IMR-90 (cell line): ENCODE data around the gene FBXW8. TPM values are rescaled to one million over a fixed set of nuclear protein-coding genes. Genes with fewer than 3 reads are reported as not detected.

ENCODE experiments used
- ATAC-seq: fragments of 200-7000 bp; cut with Tn5 transposase; 2 replicates; pipeline ENCODE4 v1.9.1; 2020; ENCODE audit warnings: low read depth, mild to moderate bottlenecking, moderate library complexity
- BruUV-seq: library from RNA; stranded (reverse); fragments of 400-500 nt; replicated peaks from 2 replicates; lab custom pipeline; 2021; lab: Mats Ljungman, UMichigan
- CTCF ChIA-PET: fragments of 300-600 bp; formaldehyde crosslinking; extraction: SDS; loops from one replicate; lab custom pipeline; 2021; ENCODE audit warnings: antibody characterized with exemption; lab: Yijun Ruan, JAX
- POLR2A ChIA-PET: fragments of 300-600 bp; sonication (Branson Sonifier 250); formaldehyde crosslinking; loops from one replicate; lab custom pipeline; 2022; ENCODE audit warnings: antibody characterized with exemption; ENCODE audit not compliant: unreplicated experiment; lab: Charles Lee
- DNase-seq: peaks from one replicate; pipeline ENCODE4 v3.0.0; 2013
- H2AFZ ChIP-seq: replicated peaks from 2 replicates; pipeline ENCODE3; 2013; ENCODE audit warnings: low read length, mild to moderate bottlenecking; ENCODE audit not compliant: poor library complexity
- H2AK5ac ChIP-seq: 2 replicates; pipeline ENCODE4 v1.6.1; 2013; ENCODE audit warnings: low read depth, low read length, inconsistent platforms
- H2AK9ac ChIP-seq: replicated peaks from 2 replicates; pipeline ENCODE3; 2013; ENCODE audit warnings: mild to moderate bottlenecking, low read depth, low read length, moderate library complexity; ENCODE audit not compliant: poor library complexity
- H2BK120ac ChIP-seq: 2 replicates; pipeline ENCODE4 v1.6.1; 2013; ENCODE audit warnings: low read depth, low read length, inconsistent platforms
- H2BK15ac ChIP-seq: 3 replicates; pipeline ENCODE4 v1.6.1; 2013; ENCODE audit warnings: low read depth, low read length, inconsistent platforms
- H2BK20ac ChIP-seq: 2 replicates; pipeline ENCODE4 v1.6.1; 2013; ENCODE audit warnings: low read depth, mild to moderate bottlenecking, inconsistent platforms, low read length, moderate library complexity
- H2BK5ac ChIP-seq: 2 replicates; pipeline ENCODE4 v1.6.1; 2013; ENCODE audit warnings: mild to moderate bottlenecking, low read depth, low read length, inconsistent platforms; ENCODE audit not compliant: poor library complexity, severe bottlenecking
- H3K14ac ChIP-seq: replicated peaks from 2 replicates; pipeline ENCODE4 v1.6.1; 2013; ENCODE audit warnings: low read depth, low read length, inconsistent platforms
- H3K18ac ChIP-seq: 2 replicates; pipeline ENCODE4 v1.6.1; 2013; ENCODE audit warnings: low read depth, low read length, control low read depth
- H3K23ac ChIP-seq: 2 replicates; pipeline ENCODE4 v1.6.1; 2013; ENCODE audit warnings: low read depth, low read length, inconsistent platforms
- H3K27ac ChIP-seq: 2 replicates; pipeline ENCODE4 v1.5.1; 2013; ENCODE audit warnings: mild to moderate bottlenecking, control low read depth, low read length; ENCODE audit not compliant: insufficient read depth
- H3K27me3 ChIP-seq: 2 replicates; pipeline ENCODE4 v1.6.1; 2013; ENCODE audit warnings: low read length; ENCODE audit not compliant: control insufficient read depth, insufficient read depth
- H3K36me3 ChIP-seq: 2 replicates; pipeline ENCODE4 v1.6.1; 2013; ENCODE audit warnings: low read length, mixed read lengths; ENCODE audit not compliant: control insufficient read depth, insufficient read depth
- H3K4ac ChIP-seq: 2 replicates; pipeline ENCODE4 v1.6.1; 2013; ENCODE audit warnings: low read depth, low read length, inconsistent platforms
- H3K4me1 ChIP-seq: 2 replicates; pipeline ENCODE4 v1.6.1; 2013; ENCODE audit warnings: low read length, mixed read lengths; ENCODE audit not compliant: control insufficient read depth, insufficient read depth
- H3K4me2 ChIP-seq: 2 replicates; pipeline ENCODE4 v1.6.1; 2013; ENCODE audit warnings: low read depth, mild to moderate bottlenecking, control low read depth, low read length, moderate library complexity
- H3K4me3 ChIP-seq: 2 replicates; pipeline ENCODE4 v1.5.1; 2013; ENCODE audit warnings: low read depth, mild to moderate bottlenecking, control low read depth, low read length, moderate library complexity; ENCODE audit not compliant: insufficient read depth
- H3K56ac ChIP-seq: 2 replicates; pipeline ENCODE4 v1.6.1; 2013; ENCODE audit warnings: low read length, inconsistent platforms; ENCODE audit not compliant: insufficient read depth; ENCODE audit errors: extremely low read depth
- H3K79me1 ChIP-seq, 2 experiments: 2 replicates each; pipeline ENCODE4 v1.6.1; 2013; ENCODE audit warnings: low read length in 2 of 2, inconsistent platforms in 1 of 2, low read depth in 1 of 2
- H3K9ac ChIP-seq: 2 replicates; pipeline ENCODE4 v1.6.1; 2013; ENCODE audit warnings: low read depth, low read length, control low read depth
- H3K9me1 ChIP-seq: 2 replicates; pipeline ENCODE4 v1.6.1; 2013; ENCODE audit warnings: low read length, inconsistent platforms; ENCODE audit not compliant: insufficient read depth
- H3K9me3 ChIP-seq: 2 replicates; pipeline ENCODE4 v1.6.1; 2013; ENCODE audit warnings: low read length; ENCODE audit not compliant: control insufficient read depth, insufficient read depth
- H4K20me1 ChIP-seq: 2 replicates; pipeline ENCODE4 v1.6.1; 2013; ENCODE audit warnings: low read length, inconsistent platforms; ENCODE audit not compliant: insufficient read depth
- H4K5ac ChIP-seq: 2 replicates; pipeline ENCODE4 v1.6.1; 2013; ENCODE audit warnings: mild to moderate bottlenecking, low read depth, low read length, control low read depth
- H4K8ac ChIP-seq, 2 experiments: 2 replicates each; pipeline ENCODE4 v1.6.1; 2013; ENCODE audit warnings: low read depth in 2 of 2, low read length in 2 of 2, control low read depth in 1 of 2, inconsistent platforms in 1 of 2
- H4K91ac ChIP-seq: 2 replicates; pipeline ENCODE4 v1.6.1; 2013; ENCODE audit warnings: low read depth, low read length, inconsistent platforms; ENCODE audit not compliant: insufficient read depth
- BHLHE40 ChIP-seq: fragments of 150-350 bp; IDR thresholded peaks from 2 replicates; pipeline ENCODE4 v1.6.1; 2016; ENCODE audit warnings: mild to moderate bottlenecking, low read depth, low read length
- CEBPB ChIP-seq: IDR thresholded peaks from 2 replicates; pipeline ENCODE4 v1.6.1; 2012; ENCODE audit warnings: low read depth, low read length, improper control_type of control experiment
- CHD1 ChIP-seq: IDR thresholded peaks from 2 replicates; pipeline ENCODE4 v1.6.1; 2012; ENCODE audit warnings: low read depth, low read length, improper control_type of control experiment
- MAZ ChIP-seq: IDR thresholded peaks from 2 replicates; pipeline ENCODE4 v1.6.1; 2012; ENCODE audit warnings: low read depth, mild to moderate bottlenecking, low read length, improper control_type of control experiment, moderate library complexity, borderline replicate concordance
- NFE2L2 ChIP-seq: fragments of 150-350 bp; IDR thresholded peaks from 2 replicates; pipeline ENCODE4 v1.6.1; 2016; ENCODE audit warnings: low read depth, mild to moderate bottlenecking, low read length
- USF2 ChIP-seq: fragments of 150-350 bp; IDR thresholded peaks from 2 replicates; pipeline ENCODE4 v1.6.1; 2017; ENCODE audit warnings: mild to moderate bottlenecking, antibody characterized with exemption, low read length, low read depth
- WGBS, 2 experiments: methylation state at CpG; one replicate each; pipeline versions ENCODE4 v1.1.5 to v1.1.7; 2013; ENCODE audit warnings: missing lambda C conversion rate in 2 of 2; ENCODE audit not compliant: insufficient read length in 1 of 2; ENCODE audit errors: extremely low coverage in 2 of 2; 5-methylcytosine and 5-hydroxymethylcytosine counted together
- dilution Hi-C: fragments of 300-500 bp; cut with HindIII; formaldehyde crosslinking; loops from one replicate; pipeline ENCODE4 v1.14.3; 2018; ENCODE audit warnings: low sequenced_read_pairs; ENCODE audit not compliant: unreplicated experiment
- in situ Hi-C: fragments of 300-500 bp; cut with MboI; formaldehyde crosslinking; loops from 3 replicates; pipeline ENCODE4 v1.14.3; 2019; ENCODE audit warnings: low sequenced_read_pairs, inconsistent platforms, mixed read lengths
- intact Hi-C: fragments of 100-400 bp; cut with micrococcal nuclease; formaldehyde crosslinking; loops from 2 replicates; pipeline ENCODE4 v1.10.0; 2022
- polyA plus RNA-seq, 3 experiments: library from polyadenylated mRNA; depleted of rRNA; stranded (reverse); fragments of >200 nt; gene quantifications; 2 replicates each; pipeline ENCODE4 v1.2.3, GENCODE V29; 2012; ENCODE audit warnings: low replicate concordance in 1 of 3
- total RNA-seq: library from RNA; depleted of rRNA; stranded (reverse); fragments of >200 nt; gene quantifications from 2 replicates; pipeline ENCODE4 v1.2.3, GENCODE V29; 2012

FBXW8 gene
- total and polyA plus RNA-seq, 2 of the 4 experiments (the other 2 are of a cell fraction) = 20.3 to 25.8 TPM

- Histone ChIP-seq H3K4ac (no peak overlapping the region), H3K9me3 (no peaks in the 10 kb centered on the region), H3K4me2 (no peak overlapping the region), H4K91ac (no peak overlapping the region), H3K18ac (no peak overlapping the region), H3K27me3 (no peaks in the 10 kb centered on the region), H3K56ac (no peak overlapping the region), H2AFZ (no peak overlapping the region), H4K5ac (no peak overlapping the region), H3K4me3 (no peak overlapping the region), H4K20me1 (peaks cover 6% of the 10 kb centered on the region; the same call in 1 of the 2 replicates), H4K8ac (no peak overlapping the region), H3K23ac (no peak overlapping the region), H2AK5ac (no peak overlapping the region), H2BK15ac (no peak overlapping the region), H2AK9ac (no peak overlapping the region), H3K9ac (no peak overlapping the region), H2BK120ac (no peak overlapping the region), H2BK5ac (no peak overlapping the region), H3K9me1 (peaks cover 11% of the 10 kb centered on the region; the same call in 1 of the 2 replicates), H3K14ac (no peak overlapping the region), H3K4me1 (peaks cover 4% of the 10 kb centered on the region; the same call in 1 of the 2 replicates), H3K36me3 (peaks cover 29% of the 10 kb centered on the region), H3K27ac (no peak overlapping the region), H2BK20ac (no peak overlapping the region), H3K79me1 (peaks cover 6 to 12% of the 10 kb centered on the region in 2 experiments)
- TF ChIP-seq CEBPB (no peak), MAZ (no peak), NFE2L2 (no peak), USF2 (no peak), CHD1 (no peak), BHLHE40 (no peak)
- no peak for DNase-seq
- POLR2A ChIA-PET = no interaction called here
- dilution Hi-C loops (no loop called here), in situ Hi-C loops (no loop called here), intact Hi-C loops (no loop called here)
- no TSS peak for BruUV-seq
- CTCF ChIA-PET = no interaction called here
- 100% methylated on average over 1 of the region's 9 CpGs; no CpG with 5 or more reads in 1 of the 2 experiments for WGBS, 2 experiments
- no peak for ATAC-seq
Observed at GRCh38 chr12:117006333-117006732, 95.6 kb downstream of the FBXW8 start.
